H1 (cell line): ENCODE data around the gene OSBPL9. TPM values are rescaled to one million over a fixed set of nuclear protein-coding genes. Genes with fewer than 3 reads are reported as not detected.

ENCODE experiments used
- CTCF ChIA-PET: fragments of 300-600 bp; sonication (Branson Sonifier 250); formaldehyde crosslinking; loops from one replicate; lab custom pipeline; 2021; ENCODE audit not compliant: partially characterized antibody; lab: Charles Lee
- POLR2A ChIA-PET: fragments of 300-600 bp; sonication (Branson Sonifier 250); formaldehyde crosslinking; loops from one replicate; lab custom pipeline; 2021; ENCODE audit warnings: inconsistent platforms; ENCODE audit not compliant: partially characterized antibody; lab: Charles Lee
- DNase-seq, 2 experiments: peaks; one replicate each; pipeline versions ENCODE4 v3.0.0 to v3.0.0-alpha.2; 2010 to 2022; ENCODE audit warnings: low spot score in 2 of 2, low read depth in 1 of 2, mixed read lengths in 1 of 2
- FAIRE-seq: peaks from 2 replicates; lab custom pipeline; 2011; peaks lifted over from hg19 to GRCh38; lab: Jason Lieb, UNC
- H2AFZ ChIP-seq: 2 replicates; pipeline ENCODE4 v1.8.1; 2012; ENCODE audit warnings: low read length, inconsistent platforms
- H2AK5ac ChIP-seq: 2 replicates; pipeline ENCODE4 v1.6.1; 2013; ENCODE audit warnings: low read depth, low read length
- H2BK120ac ChIP-seq: replicated peaks from 2 replicates; pipeline ENCODE3; 2013; ENCODE audit warnings: low read depth, low read length, inconsistent platforms
- H2BK12ac ChIP-seq: 2 replicates; pipeline ENCODE4 v1.6.1; 2013; ENCODE audit warnings: low read depth, low read length
- H2BK15ac ChIP-seq: 2 replicates; pipeline ENCODE4 v1.6.1; 2013; ENCODE audit warnings: low read length
- H2BK20ac ChIP-seq: 2 replicates; pipeline ENCODE4 v1.6.1; 2013; ENCODE audit warnings: low read length
- H2BK5ac ChIP-seq: 2 replicates; pipeline ENCODE4 v1.6.1; 2013; ENCODE audit warnings: low read depth, low read length
- H3K14ac ChIP-seq: 2 replicates; pipeline ENCODE4 v1.6.1; 2013; ENCODE audit warnings: inconsistent platforms; ENCODE audit not compliant: insufficient read length
- H3K18ac ChIP-seq: 2 replicates; pipeline ENCODE4 v1.6.1; 2013; ENCODE audit warnings: low read length; ENCODE audit errors: extremely low read depth
- H3K23ac ChIP-seq: 2 replicates; pipeline ENCODE4 v1.6.1; 2013; ENCODE audit warnings: inconsistent platforms; ENCODE audit not compliant: insufficient read length
- H3K23me2 ChIP-seq: 2 replicates; pipeline ENCODE4 v1.6.1; 2013; ENCODE audit warnings: low read depth, low read length
- H3K27ac ChIP-seq: 2 replicates; pipeline ENCODE4 v1.6.1; 2011; ENCODE audit warnings: low read depth, low read length, inconsistent platforms
- H3K27me3 ChIP-seq, 4 experiments: replicated peaks in 1 of 4; 1 replicate in 1 of 4; 2 replicates in 3 of 4; pipeline versions ENCODE4 v1.6.1 to v1.8.1; 2011 to 2013; ENCODE audit warnings: low read length in 3 of 4, mild to moderate bottlenecking in 3 of 4, inconsistent platforms in 2 of 4, mixed read lengths in 2 of 4, moderate library complexity in 1 of 4; ENCODE audit not compliant: control insufficient read depth in 3 of 4, insufficient read depth in 3 of 4; ENCODE audit errors: extremely low read depth in 1 of 4
- H3K36me3 ChIP-seq, 4 experiments: 2 replicates each; pipeline versions ENCODE4 v1.6.1 to v1.8.1; 2011 to 2013; ENCODE audit warnings: mild to moderate bottlenecking in 4 of 4, low read length in 3 of 4, moderate library complexity in 2 of 4, control low read depth in 1 of 4, inconsistent platforms in 1 of 4; ENCODE audit not compliant: insufficient read depth in 4 of 4, control insufficient read depth in 2 of 4
- H3K4ac ChIP-seq: replicated peaks from 2 replicates; pipeline ENCODE3; 2013; ENCODE audit warnings: low read length, low read depth, mixed read lengths, inconsistent platforms; ENCODE audit not compliant: insufficient read length
- H3K4me1 ChIP-seq, 4 experiments: replicated peaks in 1 of 4; 1 replicate in 1 of 4; 2 replicates in 3 of 4; pipeline versions ENCODE4 v1.6.1 to v1.8.1; 2011 to 2013; ENCODE audit warnings: low read length in 3 of 4, inconsistent platforms in 2 of 4, mixed read lengths in 1 of 4; ENCODE audit not compliant: insufficient read depth in 4 of 4, control insufficient read depth in 3 of 4
- H3K4me2 ChIP-seq, 2 experiments: 2 replicates each; pipeline versions ENCODE4 v1.6.1 to v1.8.1; 2011 to 2013; ENCODE audit warnings: low read depth in 2 of 2, low read length in 2 of 2, control low read depth in 1 of 2, inconsistent platforms in 1 of 2, mild to moderate bottlenecking in 1 of 2; ENCODE audit not compliant: insufficient read depth in 1 of 2
- H3K4me3 ChIP-seq, 4 experiments: fragments of 200-600, 300-600 bp in 1 of 4; sonication (generic), shearing (Covaris generic), sonication (Bioruptor Twin) in 1 of 4; 2 replicates each; pipeline versions ENCODE4 v1.5.1 to v1.8.1; 2011 to 2016; ENCODE audit warnings: low read length in 4 of 4, low read depth in 3 of 4, control low read depth in 2 of 4, inconsistent platforms in 2 of 4, mild to moderate bottlenecking in 2 of 4, mixed read lengths in 1 of 4, moderate library complexity in 1 of 4; ENCODE audit not compliant: insufficient read depth in 2 of 4; ENCODE audit errors: extremely low read depth in 1 of 4
- H3K56ac ChIP-seq: replicated peaks from 2 replicates; pipeline ENCODE3; 2013; ENCODE audit warnings: low read depth, mild to moderate bottlenecking, mixed read lengths, low read length, inconsistent platforms; ENCODE audit not compliant: insufficient read length
- H3K79me1 ChIP-seq: 2 replicates; pipeline ENCODE4 v1.6.1; 2013; ENCODE audit warnings: low read depth, low read length, control low read depth
- H3K79me2 ChIP-seq, 2 experiments: 2 replicates each; pipeline versions ENCODE4 v1.6.1 to v1.8.1; 2012 to 2013; ENCODE audit warnings: low read length in 2 of 2, mild to moderate bottlenecking in 2 of 2, inconsistent platforms in 1 of 2; ENCODE audit not compliant: insufficient read depth in 2 of 2, control insufficient read depth in 1 of 2
- H3K9ac ChIP-seq, 4 experiments: replicated peaks in 1 of 4; 1 replicate in 1 of 4; 2 replicates in 3 of 4; pipeline versions ENCODE4 v1.6.1 to v1.8.1; 2011 to 2013; ENCODE audit warnings: low read depth in 3 of 4, low read length in 3 of 4, control low read depth in 2 of 4, mild to moderate bottlenecking in 2 of 4, moderate library complexity in 2 of 4, inconsistent platforms in 1 of 4; ENCODE audit errors: extremely low read depth in 1 of 4
- H3K9me3 ChIP-seq, 2 experiments: 2 replicates each; pipeline versions ENCODE4 v1.6.1 to v1.8.1; 2012 to 2013; ENCODE audit warnings: mild to moderate bottlenecking in 2 of 2, moderate library complexity in 2 of 2, control low read depth in 1 of 2, inconsistent platforms in 1 of 2, low read depth in 1 of 2, low read length in 1 of 2, mixed read lengths in 1 of 2; ENCODE audit not compliant: insufficient read depth in 2 of 2
- H4K20me1 ChIP-seq, 2 experiments: replicated peaks in 1 of 2; 2 replicates each; pipeline versions ENCODE3 to v1.8.1; 2011 to 2013; ENCODE audit warnings: inconsistent platforms in 2 of 2, low read length in 2 of 2, mild to moderate bottlenecking in 1 of 2; ENCODE audit not compliant: insufficient read depth in 2 of 2, control insufficient read depth in 1 of 2
- H4K5ac ChIP-seq: 2 replicates; pipeline ENCODE4 v1.6.1; 2013; ENCODE audit warnings: low read length, low read depth, mixed read lengths, inconsistent platforms; ENCODE audit not compliant: insufficient read length
- H4K8ac ChIP-seq: 2 replicates; pipeline ENCODE4 v1.8.0; 2013; ENCODE audit warnings: mild to moderate bottlenecking, moderate library complexity, low read length, inconsistent platforms; ENCODE audit not compliant: insufficient read depth; ENCODE audit errors: extremely low read depth
- H4K91ac ChIP-seq: replicated peaks from 2 replicates; pipeline ENCODE3; 2013; ENCODE audit warnings: low read length, mixed read lengths, inconsistent platforms; ENCODE audit not compliant: insufficient read length
- CBX8 ChIP-seq: fragments of 300-800, 300-1000 bp; sonication (generic); IDR thresholded peaks from 2 replicates; pipeline ENCODE4 v1.7.1; 2016; ENCODE audit warnings: low read depth, low read length, borderline replicate concordance
- CHD2 ChIP-seq: IDR thresholded peaks from 2 replicates; pipeline ENCODE4 v1.6.1; 2012; ENCODE audit warnings: low read length, improper control_type of control experiment
- CTCF ChIP-seq, 3 experiments: IDR thresholded peaks; 1 replicate in 2 of 3; 2 replicates in 1 of 3; pipeline versions ENCODE4 v1.5.1 to v1.6.1; 2011; ENCODE audit warnings: low read length in 3 of 3, mild to moderate bottlenecking in 3 of 3, inconsistent platforms in 2 of 3, low read depth in 1 of 3, moderate library complexity in 1 of 3; ENCODE audit not compliant: insufficient read depth in 1 of 3; ENCODE audit errors: control extremely low read depth in 1 of 3
- HDAC2 ChIP-seq, 2 experiments: fragments of 300-600 bp in 1 of 2; sonication (generic) in 1 of 2; IDR thresholded peaks; 2 replicates each; pipeline ENCODE4 v1.6.1; 2011 to 2012; ENCODE audit warnings: low read depth in 2 of 2, low read length in 2 of 2, mild to moderate bottlenecking in 2 of 2, moderate library complexity in 2 of 2, borderline replicate concordance in 1 of 2, inconsistent platforms in 1 of 2
- JUN ChIP-seq: IDR thresholded peaks from 2 replicates; pipeline ENCODE4 v1.6.1; 2011; ENCODE audit warnings: low read depth, mild to moderate bottlenecking, improper control_type of control experiment, low read length
- JUND ChIP-seq: IDR thresholded peaks from 2 replicates; pipeline ENCODE4 v1.6.1; 2011; ENCODE audit warnings: mild to moderate bottlenecking, improper control_type of control experiment, low read length
- NANOG ChIP-seq: IDR thresholded peaks from 2 replicates; pipeline ENCODE4 v1.6.1; 2011; ENCODE audit warnings: low read length, low read depth, mild to moderate bottlenecking, inconsistent platforms; ENCODE audit not compliant: insufficient read depth, poor library complexity, severe bottlenecking
- RFX5 ChIP-seq: IDR thresholded peaks from 2 replicates; pipeline ENCODE4 v1.6.1; 2011; ENCODE audit warnings: low read depth, low read length, improper control_type of control experiment, borderline replicate concordance
- SIX5 ChIP-seq: IDR thresholded peaks from 2 replicates; pipeline ENCODE4 v1.6.1; 2011; ENCODE audit warnings: mild to moderate bottlenecking, low read depth, low read length
- SP1 ChIP-seq: IDR thresholded peaks from 2 replicates; pipeline ENCODE4 v1.6.1; 2011; ENCODE audit warnings: low read depth, low read length
- TBP ChIP-seq: IDR thresholded peaks from 2 replicates; pipeline ENCODE4 v1.6.1; 2011; ENCODE audit warnings: low read depth, low read length, improper control_type of control experiment
- YY1 ChIP-seq: IDR thresholded peaks from 2 replicates; pipeline ENCODE4 v1.6.1; 2011; ENCODE audit warnings: low read depth, mild to moderate bottlenecking, low read length
- WGBS, 2 experiments: shearing (Covaris generic) in 1 of 2; methylation state at CpG; one replicate each; pipeline versions ENCODE4 v1.1.6 to v1.1.7; 2013 to 2015; ENCODE audit warnings: low lambda C conversion rate in 2 of 2, mixed read lengths in 2 of 2, inconsistent platforms in 1 of 2, low coverage in 1 of 2, missing lambda C conversion rate in 1 of 2; ENCODE audit not compliant: insufficient replicate concordance in 2 of 2, insufficient coverage in 1 of 2, insufficient read length in 1 of 2; ENCODE audit errors: extremely low coverage in 1 of 2, missing lambda C conversion rate in 1 of 2; 5-methylcytosine and 5-hydroxymethylcytosine counted together
- polyA plus RNA-seq, 7 experiments: library from polyadenylated mRNA; depleted of rRNA in 3 of 7; stranded (reverse) in 5 of 7; unstranded in 2 of 7; fragments of >200 nt in 5 of 7; fragments of 200-250 nt in 2 of 7; gene quantifications; 1 replicate in 5 of 7; 2 replicates in 1 of 7; 4 replicates in 1 of 7; pipeline versions ENCODE4 v1.2.1 to v1.2.3, GENCODE V29; 2011 to 2013; ENCODE audit warnings: missing spikeins in 2 of 7, mixed read lengths in 2 of 7
- total RNA-seq: library from RNA; stranded (reverse); fragmentation: NEBNext Ultra II Directional; extraction: Animal tissue kit (Norgen Biotek cat#: 25700); gene quantifications from 2 replicates; pipeline ENCODE4 v1.2.1, GENCODE V29; 2021

OSBPL9 gene
- total and polyA plus RNA-seq, 2 of the 8 experiments (the other 6 are each of a cell fraction or from before 2014, with no cell fraction given) = 58.2 to 71.6 TPM

GRCh38 chr1:51641096-51641495 lies 24.2 kb downstream of the OSBPL9 start:
- Histone ChIP-seq H4K91ac (no peak overlapping the region), H2BK12ac (no peak overlapping the region), H2BK20ac (no peak overlapping the region), H3K56ac (no peak overlapping the region), H2BK15ac (no peak overlapping the region), H3K9me3 (no peaks in the 10 kb centered on the region), H3K18ac (no peak overlapping the region), H2BK120ac (no peak overlapping the region), H2AK5ac (no peak overlapping the region), H3K4ac (no peak overlapping the region), H3K79me1 (no peaks in the 10 kb centered on the region; the same call in 1 of the 2 replicates), H2AFZ (no peak overlapping the region), H3K27me3 (no peaks in the 10 kb centered on the region), H4K8ac (no peak overlapping the region), H2BK5ac (no peak overlapping the region), H3K79me2 (peaks cover 0 to 12% of the 10 kb centered on the region in 2 experiments; a peak in 2 of 4 replicates), H3K36me3 (no peaks in the 10 kb centered on the region), H3K14ac (no peak overlapping the region), H3K4me1 (no peaks in the 10 kb centered on the region; a peak in 1 of 7 replicates), H3K9ac (no peak overlapping the region), H3K4me2 (no peak overlapping the region), H4K20me1 (peaks cover 0 to 1% of the 10 kb centered on the region in 2 experiments), H3K23ac (no peak overlapping the region), H4K5ac (no peak overlapping the region), H3K23me2 (no peaks in the 10 kb centered on the region), H3K27ac (no peak overlapping the region), H3K4me3 (no peak overlapping the region)
- FAIRE-seq (no peak), DNase-seq (no peak)
- WGBS, 2 experiments = 93% methylated on average over 2 of the region's 2 CpGs; no CpG with 5 or more reads in 1 of the 2 experiments
- ChIA-PET POLR2A (no interaction called here), CTCF (interaction anchor here (1.0 kb wide), 1 partner anchor 128 kb away, joined by 3 read pairs; no protein-coding TSS in a partner anchor)
- TF ChIP-seq TBP = no peak
- no peak for TF ChIP-seq SP1
- TF ChIP-seq JUN = no peak
- no peak for TF ChIP-seq NANOG
- TF ChIP-seq CTCF (IDR thresholded peaks at IDR 0.05; ENCODE audit: control extremely low read depth in 1 of 3, insufficient read depth in 1 of 3, low read depth in 1 of 3, low read length in 3 of 3) = no peak
- TF ChIP-seq CBX8 = no peak
- no peak for TF ChIP-seq YY1
- TF ChIP-seq SIX5 = no peak
- no peak for TF ChIP-seq JUND
- no peak for TF ChIP-seq HDAC2 (IDR thresholded peaks at IDR 0.05; ENCODE audit: borderline replicate concordance in 1 of 2, low read depth in 2 of 2, low read length in 2 of 2)
- no peak for TF ChIP-seq CHD2
- no peak for TF ChIP-seq RFX5
